Measurements from ENCODE around the gene KCNH1.

The KCNH1 gene

GRCh38 chr1:210978316-210978973 is 155.5 kb downstream of the KCNH1 start:
- TF ChIP-seq, protein P1, sequence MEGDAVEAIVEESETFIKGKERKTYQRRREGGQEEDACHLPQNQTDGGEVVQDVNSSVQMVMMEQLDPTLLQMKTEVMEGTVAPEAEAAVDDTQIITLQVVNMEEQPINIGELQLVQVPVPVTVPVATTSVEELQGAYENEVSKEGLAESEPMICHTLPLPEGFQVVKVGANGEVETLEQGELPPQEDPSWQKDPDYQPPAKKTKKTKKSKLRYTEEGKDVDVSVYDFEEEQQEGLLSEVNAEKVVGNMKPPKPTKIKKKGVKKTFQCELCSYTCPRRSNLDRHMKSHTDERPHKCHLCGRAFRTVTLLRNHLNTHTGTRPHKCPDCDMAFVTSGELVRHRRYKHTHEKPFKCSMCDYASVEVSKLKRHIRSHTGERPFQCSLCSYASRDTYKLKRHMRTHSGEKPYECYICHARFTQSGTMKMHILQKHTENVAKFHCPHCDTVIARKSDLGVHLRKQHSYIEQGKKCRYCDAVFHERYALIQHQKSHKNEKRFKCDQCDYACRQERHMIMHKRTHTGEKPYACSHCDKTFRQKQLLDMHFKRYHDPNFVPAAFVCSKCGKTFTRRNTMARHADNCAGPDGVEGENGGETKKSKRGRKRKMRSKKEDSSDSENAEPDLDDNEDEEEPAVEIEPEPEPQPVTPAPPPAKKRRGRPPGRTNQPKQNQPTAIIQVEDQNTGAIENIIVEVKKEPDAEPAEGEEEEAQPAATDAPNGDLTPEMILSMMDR (IDR thresholded peaks at IDR 0.05; ENCODE audit: extremely low read depth, missing control alignments), result no peak
- DNase-seq (ENCODE audit: low spot score), result no peak

DNA sequence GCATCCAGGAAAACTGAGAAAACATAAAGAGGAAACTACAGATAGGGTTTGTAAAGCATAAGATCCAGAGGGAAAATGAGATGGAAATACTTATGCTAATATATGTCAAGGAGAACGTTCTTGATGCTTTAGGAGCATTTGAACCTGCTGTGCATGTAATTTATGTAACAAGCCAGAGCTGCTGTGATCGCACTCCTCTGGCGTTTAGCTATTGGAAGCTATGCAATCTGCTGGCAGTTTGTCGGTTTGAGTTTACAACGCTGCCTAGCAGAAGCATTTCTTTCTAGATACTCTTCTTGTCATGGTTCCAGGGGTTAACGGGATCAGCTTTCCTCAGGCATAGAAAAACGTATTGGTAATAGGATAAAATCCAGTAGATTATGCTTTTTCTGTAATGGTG is 182.7 kb downstream of the KCNH1 start:
- no peak for DNase-seq (ENCODE audit: low spot score)
- TF ChIP-seq, protein P1 (IDR thresholded peaks at IDR 0.05; ENCODE audit: extremely low read depth, missing control alignments), result no peak

DNA sequence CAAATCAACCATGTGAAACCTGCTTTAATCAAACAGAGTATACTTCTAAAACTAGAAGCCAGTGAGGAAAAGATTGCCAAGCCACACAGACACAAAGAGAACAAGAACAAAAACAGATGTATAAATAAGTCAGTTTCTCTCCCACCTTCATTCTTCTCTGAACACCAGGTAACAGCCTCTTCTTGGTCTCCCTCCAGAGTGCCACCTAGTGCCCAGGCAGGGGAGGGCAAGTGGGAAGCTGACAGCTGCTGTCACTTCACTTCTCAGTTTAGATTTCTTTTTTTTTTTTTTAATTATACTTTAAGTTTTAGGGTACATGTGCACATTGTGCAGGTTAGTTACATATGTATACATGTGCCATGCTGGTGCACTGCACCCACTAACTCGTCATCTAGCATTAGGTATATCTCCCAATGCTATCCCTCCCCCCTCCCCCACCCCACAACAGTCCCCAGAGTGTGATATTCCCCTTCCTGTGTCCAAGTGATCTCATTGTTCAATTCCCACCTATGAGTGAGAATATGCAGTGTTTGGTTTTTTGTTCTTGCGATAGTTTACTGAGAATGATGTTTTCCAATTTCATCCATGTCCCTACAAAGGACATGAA is 183.9 kb downstream of the KCNH1 start:
- DNase-seq (ENCODE audit: low spot score), result peak; percentile 47
- TF ChIP-seq, protein P1 (IDR thresholded peaks at IDR 0.05; ENCODE audit: extremely low read depth, missing control alignments), result peak; percentile 60

GRCh38 chr1:210949489-210949888 is 184.5 kb downstream of the KCNH1 start:
- TF ChIP-seq, protein P1 (IDR thresholded peaks at IDR 0.05; ENCODE audit: extremely low read depth, missing control alignments), result no peak
- DNase-seq (ENCODE audit: low spot score), result no peak

- DNase-seq (ENCODE audit: low spot score), result no peak
- TF ChIP-seq, protein P1 (IDR thresholded peaks at IDR 0.05; ENCODE audit: extremely low read depth, missing control alignments), result no peak
These were observed 184.9 kb downstream of the KCNH1 start for GRCh38 chr1:210949039-210949438.

DNA sequence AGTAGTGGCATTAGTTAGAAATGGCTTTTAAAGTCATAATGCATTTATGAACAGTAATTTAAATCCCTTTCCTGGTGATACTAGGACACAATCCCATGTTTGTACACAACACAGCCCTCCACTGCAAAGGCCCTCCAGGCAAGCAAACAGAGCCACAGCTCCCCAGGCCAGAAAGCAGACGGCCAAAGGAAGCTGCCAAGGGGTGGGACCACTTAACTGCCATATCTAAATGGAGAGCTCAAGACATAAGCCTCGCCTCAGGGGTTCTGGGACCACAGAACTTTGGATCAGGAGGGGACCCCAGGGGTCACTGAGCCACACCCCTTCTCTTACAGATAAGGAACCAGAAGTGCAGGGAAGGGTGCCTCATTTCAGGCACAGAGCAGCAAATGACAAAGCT is 189.7 kb downstream of the KCNH1 start:
- DNase-seq (ENCODE audit: low spot score), result no peak
- TF ChIP-seq, protein P1 (IDR thresholded peaks at IDR 0.05; ENCODE audit: extremely low read depth, missing control alignments), result no peak

DNA sequence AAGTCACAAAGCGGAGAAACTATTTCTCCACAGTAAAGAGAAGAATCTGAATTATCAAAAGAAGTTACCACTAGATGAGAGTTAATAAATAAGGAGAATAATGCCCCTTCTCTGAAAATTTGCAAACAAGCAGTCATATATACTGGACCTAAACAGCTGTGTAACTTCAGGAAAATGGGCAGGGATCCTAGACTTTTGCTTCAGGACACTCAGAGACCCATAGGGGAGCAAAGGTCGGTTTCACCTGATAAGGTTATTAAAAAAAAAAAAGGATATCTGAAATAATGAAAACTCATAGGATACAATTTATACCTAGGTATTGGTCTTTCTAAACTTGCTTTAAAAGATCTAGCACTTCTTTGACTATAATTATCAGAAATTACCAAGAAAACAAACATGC is 191.4 kb downstream of the KCNH1 start:
- TF ChIP-seq, protein P1 (IDR thresholded peaks at IDR 0.05; ENCODE audit: extremely low read depth, missing control alignments), result no peak
- DNase-seq (ENCODE audit: low spot score), result no peak
